SK-N-SH treated with all-trans-retinoic acid at 6 μM for 48 hours (cell line): ENCODE measurements around the gene SFR1.

ENCODE experiments used
- PPARA ChIP-seq: fragments of 250-450 bp; sonication (Bioruptor Pico); IDR thresholded peaks from 2 replicates; pipeline ENCODE4 v1.5.0; 2020; ENCODE audit warnings: mild to moderate bottlenecking, borderline replicate concordance
- RARB ChIP-seq: fragments of 250-450 bp; sonication (Bioruptor Pico); IDR thresholded peaks from 2 replicates; pipeline ENCODE4 v1.8.0; 2021; ENCODE audit warnings: mild to moderate bottlenecking, moderate library complexity
- TCF4 ChIP-seq: fragments of 250-450 bp; sonication (Bioruptor Pico); IDR thresholded peaks from 2 replicates; pipeline ENCODE4 v1.8.0; 2021; ENCODE audit warnings: mild to moderate bottlenecking, moderate library complexity, borderline replicate concordance
- ZC3H10 ChIP-seq: fragments of 250-450 bp; sonication (Bioruptor Pico); IDR thresholded peaks from 2 replicates; pipeline ENCODE4 v1.5.1; 2021; ENCODE audit warnings: mild to moderate bottlenecking, moderate library complexity
- ZFP30 ChIP-seq: fragments of 450-650 bp; formaldehyde crosslinking; IDR thresholded peaks from 2 replicates; pipeline ENCODE4 v1.5.0; 2022; ENCODE audit warnings: mild to moderate bottlenecking, moderate library complexity
- TF ChIP-seq, protein P1 (sequence below): fragments of 250-450 bp; sonication (Bioruptor Pico); IDR thresholded peaks from 2 replicates; pipeline ENCODE4 v1.5.0; 2020; ENCODE audit warnings: mild to moderate bottlenecking, moderate library complexity
- TF ChIP-seq, protein P2 (sequence below): fragments of 250-450 bp; sonication (Bioruptor Pico); IDR thresholded peaks from 2 replicates; pipeline ENCODE4 v1.8.0; 2020; ENCODE audit warnings: mild to moderate bottlenecking, moderate library complexity, borderline replicate concordance
- TF ChIP-seq, protein P3 (sequence below): fragments of 250-450 bp; sonication (Bioruptor Pico); IDR thresholded peaks from 2 replicates; pipeline ENCODE4 v1.5.1; 2020; ENCODE audit warnings: low read depth, mild to moderate bottlenecking, moderate library complexity

DNA sequence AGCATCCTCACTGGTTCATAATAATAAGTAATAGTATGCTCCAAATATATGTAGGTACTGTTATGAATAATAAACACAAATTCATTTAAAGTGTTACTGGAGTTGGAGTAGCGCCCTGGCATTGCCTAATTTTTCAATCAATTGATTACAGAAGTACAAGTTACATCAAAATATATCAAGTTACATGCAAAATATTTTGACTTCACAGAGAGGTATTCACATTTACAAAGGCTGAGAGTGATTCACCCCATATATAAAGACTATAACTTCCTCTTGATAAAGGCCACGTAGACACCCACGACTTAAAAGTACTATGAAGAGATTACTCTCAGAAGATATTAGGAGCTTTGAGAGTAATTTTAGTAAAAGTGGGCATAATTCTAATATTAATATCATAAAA lies 22.7 kb upstream of the SFR1 start:
- no peak for TF ChIP-seq ZFP30 (CRISPR knock-in tag)
- no peak for TF ChIP-seq TCF4 (CRISPR knock-in tag)
- TF ChIP-seq, protein P1, sequence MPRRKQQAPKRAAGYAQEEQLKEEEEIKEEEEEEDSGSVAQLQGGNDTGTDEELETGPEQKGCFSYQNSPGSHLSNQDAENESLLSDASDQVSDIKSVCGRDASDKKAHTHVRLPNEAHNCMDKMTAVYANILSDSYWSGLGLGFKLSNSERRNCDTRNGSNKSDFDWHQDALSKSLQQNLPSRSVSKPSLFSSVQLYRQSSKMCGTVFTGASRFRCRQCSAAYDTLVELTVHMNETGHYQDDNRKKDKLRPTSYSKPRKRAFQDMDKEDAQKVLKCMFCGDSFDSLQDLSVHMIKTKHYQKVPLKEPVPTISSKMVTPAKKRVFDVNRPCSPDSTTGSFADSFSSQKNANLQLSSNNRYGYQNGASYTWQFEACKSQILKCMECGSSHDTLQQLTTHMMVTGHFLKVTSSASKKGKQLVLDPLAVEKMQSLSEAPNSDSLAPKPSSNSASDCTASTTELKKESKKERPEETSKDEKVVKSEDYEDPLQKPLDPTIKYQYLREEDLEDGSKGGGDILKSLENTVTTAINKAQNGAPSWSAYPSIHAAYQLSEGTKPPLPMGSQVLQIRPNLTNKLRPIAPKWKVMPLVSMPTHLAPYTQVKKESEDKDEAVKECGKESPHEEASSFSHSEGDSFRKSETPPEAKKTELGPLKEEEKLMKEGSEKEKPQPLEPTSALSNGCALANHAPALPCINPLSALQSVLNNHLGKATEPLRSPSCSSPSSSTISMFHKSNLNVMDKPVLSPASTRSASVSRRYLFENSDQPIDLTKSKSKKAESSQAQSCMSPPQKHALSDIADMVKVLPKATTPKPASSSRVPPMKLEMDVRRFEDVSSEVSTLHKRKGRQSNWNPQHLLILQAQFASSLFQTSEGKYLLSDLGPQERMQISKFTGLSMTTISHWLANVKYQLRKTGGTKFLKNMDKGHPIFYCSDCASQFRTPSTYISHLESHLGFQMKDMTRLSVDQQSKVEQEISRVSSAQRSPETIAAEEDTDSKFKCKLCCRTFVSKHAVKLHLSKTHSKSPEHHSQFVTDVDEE = no peak
- TF ChIP-seq, protein P2, sequence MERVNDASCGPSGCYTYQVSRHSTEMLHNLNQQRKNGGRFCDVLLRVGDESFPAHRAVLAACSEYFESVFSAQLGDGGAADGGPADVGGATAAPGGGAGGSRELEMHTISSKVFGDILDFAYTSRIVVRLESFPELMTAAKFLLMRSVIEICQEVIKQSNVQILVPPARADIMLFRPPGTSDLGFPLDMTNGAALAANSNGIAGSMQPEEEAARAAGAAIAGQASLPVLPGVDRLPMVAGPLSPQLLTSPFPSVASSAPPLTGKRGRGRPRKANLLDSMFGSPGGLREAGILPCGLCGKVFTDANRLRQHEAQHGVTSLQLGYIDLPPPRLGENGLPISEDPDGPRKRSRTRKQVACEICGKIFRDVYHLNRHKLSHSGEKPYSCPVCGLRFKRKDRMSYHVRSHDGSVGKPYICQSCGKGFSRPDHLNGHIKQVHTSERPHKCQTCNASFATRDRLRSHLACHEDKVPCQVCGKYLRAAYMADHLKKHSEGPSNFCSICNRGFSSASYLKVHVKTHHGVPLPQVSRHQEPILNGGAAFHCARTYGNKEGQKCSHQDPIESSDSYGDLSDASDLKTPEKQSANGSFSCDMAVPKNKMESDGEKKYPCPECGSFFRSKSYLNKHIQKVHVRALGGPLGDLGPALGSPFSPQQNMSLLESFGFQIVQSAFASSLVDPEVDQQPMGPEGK (CRISPR knock-in tag) = no peak
- TF ChIP-seq, protein P3, sequence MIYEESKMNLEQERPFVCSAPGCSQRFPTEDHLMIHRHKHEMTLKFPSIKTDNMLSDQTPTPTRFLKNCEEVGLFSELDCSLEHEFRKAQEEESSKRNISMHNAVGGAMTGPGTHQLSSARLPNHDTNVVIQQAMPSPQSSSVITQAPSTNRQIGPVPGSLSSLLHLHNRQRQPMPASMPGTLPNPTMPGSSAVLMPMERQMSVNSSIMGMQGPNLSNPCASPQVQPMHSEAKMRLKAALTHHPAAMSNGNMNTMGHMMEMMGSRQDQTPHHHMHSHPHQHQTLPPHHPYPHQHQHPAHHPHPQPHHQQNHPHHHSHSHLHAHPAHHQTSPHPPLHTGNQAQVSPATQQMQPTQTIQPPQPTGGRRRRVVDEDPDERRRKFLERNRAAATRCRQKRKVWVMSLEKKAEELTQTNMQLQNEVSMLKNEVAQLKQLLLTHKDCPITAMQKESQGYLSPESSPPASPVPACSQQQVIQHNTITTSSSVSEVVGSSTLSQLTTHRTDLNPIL = no peak
- no peak for TF ChIP-seq ZC3H10 (CRISPR knock-in tag)
- no peak for TF ChIP-seq PPARA (CRISPR knock-in tag)
- no peak for TF ChIP-seq RARB (CRISPR knock-in tag)
